Myometrial cell (primary cell): ENCODE measurements around the gene ARF5. TPM values are rescaled to one million over a fixed set of nuclear protein-coding genes. Genes with fewer than 3 reads are reported as not detected.

Source experiments
- total RNA-seq: library from RNA; depleted of rRNA; stranded (reverse); fragments of >200 nt; gene quantifications from 2 replicates; pipeline ENCODE4 v1.2.3, GENCODE V29; 2015

ARF5 gene
- total RNA-seq, result 280 and 304 TPM in 2 replicates

DNA sequence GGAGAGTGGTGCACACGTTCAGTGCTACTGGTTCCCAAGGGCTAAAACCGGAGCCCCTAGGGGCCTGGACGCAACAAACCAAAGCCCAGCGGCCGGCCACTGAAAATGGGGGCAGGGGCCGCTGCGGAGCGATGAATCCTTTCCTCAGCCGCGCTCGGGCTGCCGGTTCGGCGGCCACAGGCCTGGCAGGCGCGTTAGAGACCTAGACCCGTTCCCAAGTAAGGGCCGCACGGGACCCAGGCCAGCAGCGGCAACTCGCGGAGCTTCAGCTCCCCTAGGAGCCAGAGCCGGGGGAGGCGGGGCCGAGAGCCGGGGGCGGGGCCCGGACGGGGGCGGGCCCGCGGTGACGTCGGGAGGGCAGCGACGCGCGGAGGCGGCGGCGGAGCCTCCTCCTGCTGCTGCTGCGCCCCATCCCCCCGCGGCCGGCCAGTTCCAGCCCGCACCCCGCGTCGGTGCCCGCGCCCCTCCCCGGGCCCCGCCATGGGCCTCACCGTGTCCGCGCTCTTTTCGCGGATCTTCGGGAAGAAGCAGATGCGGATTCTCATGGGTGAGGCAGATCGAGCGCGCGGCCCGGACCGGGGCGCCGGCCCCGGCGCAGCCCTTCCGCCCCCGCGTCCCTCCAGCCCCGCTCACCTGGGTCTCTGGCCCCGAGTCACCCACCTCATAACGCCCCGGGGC is at the start of gene ARF5:
Gene ARF5, plus strand, starts transcription at position 393 of the 678 bp plus-strand sequence. Its CDS starts 88 bp downstream, at position 481.

DNA sequence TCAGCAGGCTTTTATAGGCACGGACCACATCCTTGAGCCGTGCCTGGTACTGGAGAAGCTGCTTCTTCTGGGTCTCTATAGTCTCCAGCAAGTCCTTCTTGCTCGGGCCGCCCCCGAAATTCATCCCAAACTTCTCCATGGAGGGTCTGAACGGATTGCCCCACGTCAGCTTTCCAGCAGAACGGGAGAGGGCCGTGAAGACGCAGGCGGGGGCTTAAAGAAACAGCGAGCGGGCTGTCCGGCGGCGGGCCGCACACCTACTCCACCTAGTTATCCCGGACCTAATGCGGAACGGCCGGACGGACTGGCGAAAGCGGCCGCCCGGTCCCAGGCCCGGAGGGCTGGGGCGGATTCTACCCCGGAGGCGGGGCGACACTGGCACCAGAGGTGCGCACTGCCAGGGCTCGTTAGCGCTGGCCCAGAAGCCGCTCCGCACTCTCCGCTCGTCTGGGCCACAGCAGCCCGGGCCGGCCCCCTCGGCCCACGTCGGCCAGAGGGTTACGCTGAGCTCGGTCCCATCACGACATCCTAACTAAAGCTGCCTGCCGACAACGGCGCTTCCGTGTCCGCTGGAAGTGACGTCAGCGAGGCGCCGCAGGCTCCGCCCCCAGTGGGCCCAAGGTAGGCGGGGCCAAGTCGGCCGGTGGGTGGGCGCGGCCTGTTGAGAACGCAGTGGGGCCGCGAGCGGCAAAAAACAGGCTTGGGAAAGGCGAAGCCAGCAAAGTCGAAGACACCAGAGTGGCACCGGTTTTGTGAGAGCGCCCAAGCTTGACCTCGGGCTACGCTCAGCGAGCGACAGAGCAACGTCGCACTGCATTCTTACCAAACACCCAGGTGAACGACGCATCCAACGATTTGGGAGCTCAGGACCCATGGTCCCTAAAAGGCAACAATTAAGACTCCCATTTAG is 2.9 kb upstream of the ARF5 start, which contains the start of gene GCC1:
Gene GCC1, minus strand, starts transcription at position 553 of the 910 bp plus-strand sequence. Its CDS starts 414 bp downstream, at position 139.

DNA sequence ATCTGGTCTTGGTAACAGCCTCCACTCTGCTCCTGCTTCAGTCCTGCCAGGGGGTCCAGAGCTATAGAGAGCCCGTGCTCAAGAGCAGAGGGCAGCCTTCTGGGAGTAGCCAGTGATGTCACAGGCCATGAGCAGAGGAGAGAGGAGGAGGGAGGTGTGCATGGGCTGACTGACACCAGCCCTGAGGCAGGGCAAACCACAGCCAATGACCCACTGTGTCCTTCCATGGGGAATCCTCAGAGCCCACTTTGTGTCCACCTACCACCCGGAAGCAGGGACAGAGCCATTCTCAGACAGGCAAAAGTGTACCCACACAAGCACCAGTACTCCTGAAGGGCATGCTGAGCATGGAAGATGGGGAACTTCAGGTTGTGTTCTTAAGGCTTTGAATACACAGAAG is 29.8 kb downstream of the ARF5 start, which contains the start of gene PAX4:
Gene PAX4, minus strand, starts transcription at position 101 of the 400 bp plus-strand sequence. CDS start 2,214 bp downstream, outside the sequence.

Other genes with a start within 250 kb of the ARF5 start
- gene ZNF800, start 195.7 kb upstream of the ARF5 start, total RNA-seq, result 12.4 and 17.6 TPM in 2 replicates
- 13.6 and 13.8 TPM in 2 replicates for gene GCC1, start 2.8 kb upstream of the ARF5 start, total RNA-seq
- 0.18 and 3.5 TPM in 2 replicates for gene FSCN3, start 5.3 kb downstream of the ARF5 start, total RNA-seq
- gene PAX4, start 29.7 kb downstream of the ARF5 start, total RNA-seq, result not detected in 2 replicates
- 252 and 260 TPM in 2 replicates for gene SND1, start 63.8 kb downstream of the ARF5 start, total RNA-seq